RWPE1 (cell line): ENCODE measurements around the gene GRM8.
"Not testable (repeated sequence)": the region's sequence is repeated elsewhere in the genome, so short reads cannot be mapped to it uniquely, and the experiment has no call there.

Source experiments
- CTCF ChIA-PET: fragments of 350-600 bp; sonication (Branson Sonifier 250); formaldehyde crosslinking; extraction: SDS; loops from one replicate; lab custom pipeline; 2021; lab: Yijun Ruan, JAX
- POLR2A ChIA-PET: fragments of 400-600 bp; formaldehyde crosslinking; extraction: SDS; loops from one replicate; lab custom pipeline; 2020; ENCODE audit warnings: antibody characterized with exemption; ENCODE audit not compliant: low non-redundant PET; lab: Yijun Ruan, JAX
- DNase-seq: peaks from one replicate; pipeline ENCODE4 v3.0.0; 2012; ENCODE audit warnings: low spot score
- H3K27ac ChIP-seq: fragments of 450-650 bp; 2 replicates; pipeline ENCODE4 v1.5.1; 2017
- TF ChIP-seq, protein P1 (sequence below): fragments of 450-650 bp; conservative IDR thresholded peaks from 2 replicates; pipeline ENCODE4 v1.5.1; 2017; ENCODE audit warnings: low read depth, mild to moderate bottlenecking

GRM8 gene

GRCh38 chr7:126924477-126924876 is 328.3 kb downstream of the GRM8 start:
- ChIA-PET CTCF (no interaction called here), POLR2A (no interaction called here)
- TF ChIP-seq, protein P1, sequence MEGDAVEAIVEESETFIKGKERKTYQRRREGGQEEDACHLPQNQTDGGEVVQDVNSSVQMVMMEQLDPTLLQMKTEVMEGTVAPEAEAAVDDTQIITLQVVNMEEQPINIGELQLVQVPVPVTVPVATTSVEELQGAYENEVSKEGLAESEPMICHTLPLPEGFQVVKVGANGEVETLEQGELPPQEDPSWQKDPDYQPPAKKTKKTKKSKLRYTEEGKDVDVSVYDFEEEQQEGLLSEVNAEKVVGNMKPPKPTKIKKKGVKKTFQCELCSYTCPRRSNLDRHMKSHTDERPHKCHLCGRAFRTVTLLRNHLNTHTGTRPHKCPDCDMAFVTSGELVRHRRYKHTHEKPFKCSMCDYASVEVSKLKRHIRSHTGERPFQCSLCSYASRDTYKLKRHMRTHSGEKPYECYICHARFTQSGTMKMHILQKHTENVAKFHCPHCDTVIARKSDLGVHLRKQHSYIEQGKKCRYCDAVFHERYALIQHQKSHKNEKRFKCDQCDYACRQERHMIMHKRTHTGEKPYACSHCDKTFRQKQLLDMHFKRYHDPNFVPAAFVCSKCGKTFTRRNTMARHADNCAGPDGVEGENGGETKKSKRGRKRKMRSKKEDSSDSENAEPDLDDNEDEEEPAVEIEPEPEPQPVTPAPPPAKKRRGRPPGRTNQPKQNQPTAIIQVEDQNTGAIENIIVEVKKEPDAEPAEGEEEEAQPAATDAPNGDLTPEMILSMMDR, result no peak

DNA sequence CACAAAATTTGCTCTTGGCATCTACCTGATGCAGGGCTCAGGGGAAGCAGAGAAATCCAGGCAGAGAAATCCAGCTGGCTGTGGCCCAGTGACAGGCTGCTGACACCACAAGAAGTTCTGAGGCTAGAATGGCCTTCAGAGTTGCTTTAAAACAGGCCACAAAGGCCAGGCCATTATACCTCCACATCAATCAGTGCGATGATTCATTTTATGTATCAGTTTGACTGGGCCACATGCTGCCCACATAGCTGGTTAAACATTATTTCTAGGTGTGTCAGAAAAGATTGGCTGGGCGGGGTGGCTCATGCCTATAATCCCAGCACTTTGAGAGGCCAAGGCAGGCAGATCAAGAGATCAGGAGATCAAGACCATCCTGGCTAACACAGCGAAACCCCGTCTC is 341.1 kb downstream of the GRM8 start:
- POLR2A ChIA-PET, DNase-seq, H3K27ac ChIP-seq: not testable (repeated sequence)
- CTCF ChIA-PET, result interaction anchor here (0.6 kb wide), 2 partner anchors 392 to 563 kb away, joined by 3 read pairs; no protein-coding TSS in a partner anchor

More at GRCh38 chr7:126924477-126924876, 328.3 kb downstream of the GRM8 start:
- no peak for DNase-seq
- H3K27ac ChIP-seq, result no peak overlapping the region

DNA sequence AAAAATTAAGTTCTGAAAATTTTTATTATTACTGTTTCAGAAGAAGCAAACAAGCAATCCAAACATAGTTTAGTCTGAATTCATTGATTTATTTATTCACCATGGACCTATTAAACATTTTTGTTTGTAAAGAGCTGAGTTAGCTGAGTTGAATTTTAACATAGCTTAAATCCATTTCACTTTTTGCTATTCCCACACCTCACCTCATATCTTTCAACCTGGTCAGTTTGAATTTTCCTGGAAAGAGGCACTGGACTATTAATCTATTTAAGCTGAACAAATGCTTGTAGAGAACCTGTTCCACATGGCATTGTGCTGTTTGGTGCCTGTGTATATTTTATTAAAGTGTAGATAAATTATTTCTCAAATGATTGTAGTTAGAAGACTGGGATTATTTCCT is 344.2 kb downstream of the GRM8 start:
- CTCF ChIA-PET, result interaction anchor here (0.6 kb wide), 1 partner anchor 273 kb away, joined by 3 read pairs; no protein-coding TSS in a partner anchor
- DNase-seq, H3K27ac ChIP-seq, POLR2A ChIA-PET: not testable (repeated sequence)

GRCh38 chr7:126907657-126908056 is 345.1 kb downstream of the GRM8 start:
- POLR2A ChIA-PET, CTCF ChIA-PET, H3K27ac ChIP-seq, DNase-seq: not testable (repeated sequence)

GRCh38 chr7:126905255-126905654 is 347.5 kb downstream of the GRM8 start:
- CTCF ChIA-PET, DNase-seq, POLR2A ChIA-PET, H3K27ac ChIP-seq: not testable (repeated sequence)

- CTCF ChIA-PET, result interaction anchor here (0.7 kb wide), 1 partner anchor 562 kb away, joined by 3 read pairs; no protein-coding TSS in a partner anchor
- POLR2A ChIA-PET, H3K27ac ChIP-seq, DNase-seq: not testable (repeated sequence)
Measured at GRCh38 chr7:126901041-126901765, 351.5 kb downstream of the GRM8 start.

- POLR2A ChIA-PET, H3K27ac ChIP-seq, DNase-seq, CTCF ChIA-PET: not testable (repeated sequence)
Measured at GRCh38 chr7:126887980-126888379, 364.8 kb downstream of the GRM8 start.

DNA sequence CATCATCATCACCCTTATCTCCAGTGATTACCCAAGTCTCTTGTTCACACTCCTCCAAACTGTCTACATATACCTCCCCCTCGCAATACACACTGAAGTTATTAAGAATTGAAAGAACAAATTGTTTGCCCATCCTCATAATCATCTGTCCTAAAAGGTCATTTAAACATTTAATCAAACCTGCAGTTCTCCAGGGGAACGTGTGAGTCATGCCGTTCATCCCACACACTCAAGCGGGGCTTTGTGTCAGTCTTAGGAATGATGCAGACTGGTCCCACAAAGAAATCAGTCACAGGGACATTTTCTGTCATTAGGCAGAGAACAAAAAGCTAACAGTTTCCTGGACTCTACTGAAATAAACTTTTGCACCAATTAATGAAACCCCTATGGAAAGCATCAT is 365.2 kb downstream of the GRM8 start:
- CTCF ChIA-PET, DNase-seq, POLR2A ChIA-PET, H3K27ac ChIP-seq: not testable (repeated sequence)

- DNase-seq, H3K27ac ChIP-seq, CTCF ChIA-PET, POLR2A ChIA-PET: not testable (repeated sequence)
Measured at GRCh38 chr7:126882730-126883129, 370.0 kb downstream of the GRM8 start.

DNA sequence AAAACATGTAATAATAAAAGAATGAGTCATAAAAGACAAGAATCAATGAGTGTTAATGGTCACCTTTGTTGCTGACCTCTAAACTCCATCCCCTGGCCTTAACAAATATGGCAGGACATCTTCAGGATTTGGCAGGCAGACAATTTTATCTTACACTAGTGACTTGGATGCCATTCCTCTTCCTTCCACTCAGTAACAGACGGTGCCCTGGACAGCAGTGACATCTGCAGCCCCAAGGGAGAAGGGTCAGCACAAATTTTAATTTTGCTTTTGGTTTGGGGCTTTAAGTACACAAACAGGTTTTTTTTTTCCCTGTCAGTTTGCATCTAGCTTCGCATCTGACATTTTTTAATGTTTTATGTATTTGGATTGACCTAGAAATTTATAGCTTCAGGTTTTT is 370.8 kb downstream of the GRM8 start:
- H3K27ac ChIP-seq, CTCF ChIA-PET, DNase-seq, POLR2A ChIA-PET: not testable (repeated sequence)

DNA sequence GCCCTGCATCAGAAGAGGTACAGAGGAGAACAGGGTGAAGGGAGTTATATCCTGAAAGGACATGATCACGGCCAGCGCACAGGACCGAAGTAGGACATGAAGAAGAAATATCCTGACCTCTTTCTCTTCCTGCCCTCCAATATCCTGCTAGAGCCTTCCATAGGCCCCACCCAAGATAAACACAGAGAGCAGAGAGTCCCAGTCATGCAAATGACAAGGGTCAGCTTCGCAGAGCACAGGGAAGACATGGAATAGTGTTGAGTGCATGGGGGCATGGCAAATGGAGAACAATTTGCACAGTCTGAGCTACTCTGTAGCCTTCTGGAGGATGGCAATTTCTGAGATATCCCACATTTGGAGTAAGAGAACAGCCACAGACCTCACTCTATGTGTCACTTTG is 371.4 kb downstream of the GRM8 start:
- no peak overlapping the region for H3K27ac ChIP-seq
- ChIA-PET POLR2A (no interaction called here), CTCF (no interaction called here)
- TF ChIP-seq, protein P1, result no peak
- no peak for DNase-seq

GRCh38 chr7:126876536-126876935 is 376.2 kb downstream of the GRM8 start:
- CTCF ChIA-PET, POLR2A ChIA-PET, H3K27ac ChIP-seq, DNase-seq: not testable (repeated sequence)
